SK-N-SH (cell line): ENCODE results near the gene CLEC20A. TPM values are rescaled to one million over a fixed set of nuclear protein-coding genes. Genes with fewer than 3 reads are reported as not detected.

Source experiments
- CTCF ChIA-PET: fragments of 300-600, 350-600 bp; formaldehyde crosslinking; extraction: SDS; loops from one replicate; lab custom pipeline; 2021; lab: Yijun Ruan, JAX
- POLR2A ChIA-PET: fragments of 350-600 bp; sonication (Branson Sonifier 250); formaldehyde crosslinking; extraction: SDS; loops from one replicate; lab custom pipeline; 2020; ENCODE audit warnings: antibody characterized with exemption, inconsistent platforms; lab: Yijun Ruan, JAX
- DNase-seq: peaks from one replicate; pipeline ENCODE4 v3.0.0; 2012
- H2AFZ ChIP-seq: fragments of 200-600 bp; sonication (generic); 2 replicates; pipeline ENCODE4 v1.8.1; 2016; ENCODE audit warnings: antibody characterized with exemption, mild to moderate bottlenecking, low read depth
- H3F3A ChIP-seq: fragments of 200-600 bp; sonication (generic); replicated peaks from 2 replicates; pipeline ENCODE3; 2016; ENCODE audit warnings: antibody characterized with exemption, mild to moderate bottlenecking; ENCODE audit not compliant: insufficient read depth
- H3K27ac ChIP-seq, 2 experiments: fragments of 200-500 bp in 1 of 2; fragments of 200-600 bp in 1 of 2; sonication (Bioruptor generic) in 1 of 2; sonication (generic), shearing (Covaris generic) in 1 of 2; 2 replicates each; pipeline versions ENCODE4 v1.5.1 to v1.6.1; 2014 to 2016; ENCODE audit warnings: low read depth in 2 of 2, inconsistent platforms in 1 of 2, low read length in 1 of 2, mild to moderate bottlenecking in 1 of 2, mixed read lengths in 1 of 2
- H3K27me3 ChIP-seq: fragments of 200-600 bp; sonication (generic), shearing (Covaris generic); 2 replicates; pipeline ENCODE4 v1.6.1; 2016; ENCODE audit warnings: mixed run types; ENCODE audit not compliant: insufficient read depth
- H3K36me3 ChIP-seq, 2 experiments: fragments of 200-500 bp in 1 of 2; fragments of 200-600 bp in 1 of 2; sonication (Bioruptor generic) in 1 of 2; sonication (generic) in 1 of 2; replicated peaks in 1 of 2; 2 replicates each; pipeline versions ENCODE3 to v1.5.1; 2014 to 2016; ENCODE audit warnings: low read length in 1 of 2, mild to moderate bottlenecking in 1 of 2; ENCODE audit not compliant: insufficient read depth in 2 of 2, control insufficient read depth in 1 of 2
- H3K4me1 ChIP-seq, 2 experiments: fragments of 200-500 bp in 1 of 2; fragments of 200-600 bp in 1 of 2; sonication (Bioruptor generic) in 1 of 2; sonication (generic), shearing (Covaris generic) in 1 of 2; 2 replicates each; pipeline versions ENCODE4 v1.5.1 to v1.6.1; 2014 to 2016; ENCODE audit warnings: low read depth in 1 of 2, low read length in 1 of 2, mixed run types in 1 of 2; ENCODE audit not compliant: insufficient read depth in 2 of 2, control insufficient read depth in 1 of 2
- H3K4me2 ChIP-seq: fragments of 200-600 bp; sonication (generic), shearing (Covaris generic); 2 replicates; pipeline ENCODE4 v1.6.1; 2017; ENCODE audit warnings: mixed run types
- H3K4me3 ChIP-seq, 2 experiments: fragments of 200-500 bp in 1 of 2; fragments of 200-600 bp in 1 of 2; sonication (Bioruptor generic) in 1 of 2; sonication (generic), shearing (Covaris generic) in 1 of 2; 2 replicates each; pipeline versions ENCODE4 v1.5.1 to v1.8.1; 2014 to 2016; ENCODE audit warnings: low read depth in 2 of 2, inconsistent platforms in 1 of 2, low read length in 1 of 2, mild to moderate bottlenecking in 1 of 2, mixed read lengths in 1 of 2, moderate library complexity in 1 of 2
- H3K79me2 ChIP-seq: fragments of 200-600 bp; sonication (generic); 2 replicates; pipeline ENCODE4 v1.8.1; 2017; ENCODE audit warnings: mild to moderate bottlenecking; ENCODE audit not compliant: insufficient read depth
- H3K9ac ChIP-seq: fragments of 200-600 bp; sonication (generic); 2 replicates; pipeline ENCODE4 v1.6.1; 2017; ENCODE audit warnings: mixed run types
- H3K9me2 ChIP-seq: fragments of 200-600 bp; sonication (generic); 2 replicates; pipeline ENCODE4 v1.6.1; 2017; ENCODE audit warnings: mixed run types
- H3K9me3 ChIP-seq: fragments of 200-600 bp; sonication (generic); 2 replicates; pipeline ENCODE4 v1.6.1; 2017; ENCODE audit warnings: mixed run types, mild to moderate bottlenecking, moderate library complexity
- H4K20me1 ChIP-seq: fragments of 200-600 bp; sonication (generic); 2 replicates; pipeline ENCODE4 v1.6.1; 2017; ENCODE audit warnings: mild to moderate bottlenecking, mixed run types; ENCODE audit not compliant: insufficient read depth
- ELF1 ChIP-seq: IDR thresholded peaks from 2 replicates; pipeline ENCODE4 v1.4.0; 2012
- EZH2phosphoT487 ChIP-seq: fragments of 200-600 bp; sonication (generic); IDR thresholded peaks from 2 replicates; pipeline ENCODE4 v1.6.1; 2017; ENCODE audit warnings: low read depth, mixed run types, mild to moderate bottlenecking, antibody characterized with exemption, moderate library complexity, borderline replicate concordance
- GATA2 ChIP-seq: sonication (generic); formaldehyde crosslinking; IDR thresholded peaks from 2 replicates; pipeline ENCODE4 v1.5.0; 2020; ENCODE audit warnings: mild to moderate bottlenecking, missing genetic modification reagents
- IRF3 ChIP-seq: fragments of 150-350 bp; IDR thresholded peaks from 2 replicates; pipeline ENCODE4 v1.6.1; 2016; ENCODE audit warnings: mild to moderate bottlenecking, low read depth, low read length
- JUND ChIP-seq: IDR thresholded peaks from 2 replicates; pipeline ENCODE4 v1.4.0; 2012
- MXI1 ChIP-seq: IDR thresholded peaks from 2 replicates; pipeline ENCODE4 v1.6.1; 2012; ENCODE audit warnings: mild to moderate bottlenecking, low read depth, low read length, improper control_type of control experiment
- NRF1 ChIP-seq: IDR thresholded peaks from 2 replicates; pipeline ENCODE4 v1.6.1; 2012; ENCODE audit warnings: low read depth, mild to moderate bottlenecking, low read length
- PBX3 ChIP-seq: IDR thresholded peaks from 2 replicates; pipeline ENCODE4; 2012
- RAD21 ChIP-seq: IDR thresholded peaks from 2 replicates; pipeline ENCODE4 v1.6.1; 2012; ENCODE audit warnings: mild to moderate bottlenecking, low read length
- RFX5 ChIP-seq: IDR thresholded peaks from 2 replicates; pipeline ENCODE4 v1.6.1; 2012; ENCODE audit warnings: mild to moderate bottlenecking, improper control_type of control experiment, low read length
- SIN3A ChIP-seq: IDR thresholded peaks from 2 replicates; pipeline ENCODE4 v1.6.1; 2012; ENCODE audit warnings: low read depth, mild to moderate bottlenecking, low read length, moderate library complexity, borderline replicate concordance
- SMC3 ChIP-seq: IDR thresholded peaks from 2 replicates; pipeline ENCODE4 v1.6.1; 2012; ENCODE audit warnings: low read depth, low read length, improper control_type of control experiment
- TCF12 ChIP-seq: IDR thresholded peaks from 2 replicates; pipeline ENCODE4 v1.4.0; 2012
- USF2 ChIP-seq: fragments of 150-350 bp; IDR thresholded peaks from 2 replicates; pipeline ENCODE4 v1.6.1; 2017; ENCODE audit warnings: antibody characterized with exemption, low read length, low read depth, borderline replicate concordance
- WGBS: methylation state at CpG from one replicate; pipeline ENCODE4 v1.1.6; 2017; ENCODE audit warnings: low lambda C conversion rate; 5-methylcytosine and 5-hydroxymethylcytosine counted together
- polyA plus RNA-seq, 3 experiments: library from polyadenylated mRNA; depleted of rRNA; stranded (reverse); fragments of >200 nt; gene quantifications; 2 replicates each; pipeline ENCODE4 v1.2.3, GENCODE V29; 2012

Gene CLEC20A
- polyA plus RNA-seq, 1 of the 3 experiments (the other 2 are of a cell fraction) = not detected

- ChIA-PET POLR2A (no interaction called here), CTCF (interaction anchor here (1.0 to 4.1 kb wide), 3 partner anchors 14 to 178 kb away, joined by 3 to 21 read pairs (median 3); no protein-coding TSS in a partner anchor)
- no peak overlapping the region for H3K4me3 ChIP-seq
- no peaks in the 10 kb centered on the region for H3K27me3 ChIP-seq
- H4K20me1 ChIP-seq = no peaks in the 10 kb centered on the region
- H2AFZ ChIP-seq = no peak overlapping the region
- no peaks in the 10 kb centered on the region for H3F3A ChIP-seq
- no peaks in the 10 kb centered on the region for H3K9me3 ChIP-seq
- no peak overlapping the region for H3K27ac ChIP-seq
- DNase-seq = no peak
- WGBS = 88% methylated on average over 8 of the region's 20 CpGs
- H3K36me3 ChIP-seq = no peaks in the 10 kb centered on the region
- H3K4me2 ChIP-seq = no peak overlapping the region
- no peaks in the 10 kb centered on the region for H3K79me2 ChIP-seq
- peaks cover 0 to 4% of the 10 kb centered on the region in 2 experiments; a peak in 1 of 4 replicates for H3K4me1 ChIP-seq
- TF ChIP-seq JUND (no peak), NRF1 (no peak), PBX3 (no peak), IRF3 (no peak)
- no peak overlapping the region for H3K9ac ChIP-seq
- H3K9me2 ChIP-seq = no peaks in the 10 kb centered on the region
Measured at GRCh38 chr1:178487070-178487615, 9.6 kb downstream of the CLEC20A start.

- Histone ChIP-seq H2AFZ (no peak overlapping the region), H4K20me1 (no peaks in the 10 kb centered on the region), H3K9me3 (no peaks in the 10 kb centered on the region), H3K4me1 (peaks cover 0 to 4% of the 10 kb centered on the region in 2 experiments; a peak in 1 of 4 replicates), H3K27ac (no peak overlapping the region), H3K9me2 (no peaks in the 10 kb centered on the region), H3K36me3 (no peaks in the 10 kb centered on the region), H3F3A (no peaks in the 10 kb centered on the region), H3K79me2 (no peaks in the 10 kb centered on the region), H3K4me3 (no peak overlapping the region), H3K4me2 (no peak overlapping the region), H3K9ac (no peak overlapping the region), H3K27me3 (no peaks in the 10 kb centered on the region)
- WGBS = 95% methylated on average over 30 of the region's 54 CpGs
- DNase-seq = no peak
- TF ChIP-seq EZH2phosphoT487 = no peak
- TF ChIP-seq GATA2 = no peak
- TF ChIP-seq RAD21 = no peak
- TF ChIP-seq SMC3 = no peak
- no peak for TF ChIP-seq ELF1
- TF ChIP-seq SIN3A = no peak
- no peak for TF ChIP-seq RFX5
- TF ChIP-seq TCF12 = no peak
- TF ChIP-seq MXI1 = no peak
- TF ChIP-seq JUND = no peak
- no peak for TF ChIP-seq USF2
- POLR2A ChIA-PET = no interaction called here
- CTCF ChIA-PET = interaction anchor here (1.0 to 4.1 kb wide), 2 partner anchors 15 to 177 kb away, joined by 3 to 21 read pairs; no protein-coding TSS in a partner anchor
Measured at GRCh38 chr1:178486100-178487069, 10.4 kb downstream of the CLEC20A start.
